Measurements from ENCODE around the gene DGAT2. TPM values are rescaled to one million over a fixed set of nuclear protein-coding genes. Genes with fewer than 3 reads are reported as not detected.

DGAT2 gene
- total RNA-seq, 1 experiment from 2014 or later, result 2.8 TPM

- Mint-ChIP-seq H3K27me3 (ENCODE audit: low read depth) (peaks cover 90% of the 10 kb centered on the region), H3K27ac (peak overlapping the region in 1 of 3 experiments; percentile 11; a peak in 1 of 7 replicates), H3K9me3 (peaks cover 0 to 7% of the 10 kb centered on the region in 2 experiments; a peak in 2 of 5 replicates), H3K36me3 (ENCODE audit: insufficient read depth in 1 of 3, low read depth in 3 of 3) (no peaks in the 10 kb centered on the region; a peak in 1 of 7 replicates), H3K4me1 (peaks cover 26 to 29% of the 10 kb centered on the region in 2 experiments), H3K4me3 (peak overlapping the region; percentile 46 to 75)
- H2BK15ac ChIP-seq (ENCODE audit: low read depth, low read length), result no peak overlapping the region
- WGBS (ENCODE audit: extremely low coverage, insufficient read length, low lambda C conversion rate), result no CpG with 5 or more reads among the region's 46 CpGs
- no peak overlapping the region for H2AFZ ChIP-seq (ENCODE audit: low read length)
- no peaks in the 10 kb centered on the region for H3K79me1 ChIP-seq (ENCODE audit: insufficient read depth, low read depth, low read length, poor library complexity, severe bottlenecking)
- TF ChIP-seq CTCF (conservative IDR thresholded peaks at IDR 0.05), result no peak; the same call in 2 of the 3 replicates
- H3K27ac ChIP-seq (ENCODE audit: insufficient read length, low read depth, low read length), result no peak overlapping the region
- H4K91ac ChIP-seq (ENCODE audit: insufficient read length, low read depth, low read length), result no peak overlapping the region
- H3K9me3 ChIP-seq (ENCODE audit: control insufficient read depth, low read depth, low read length), result no peaks in the 10 kb centered on the region
- no peak overlapping the region for H3T11ph ChIP-seq (ENCODE audit: low read length)
- no peak overlapping the region for H3K23ac ChIP-seq (ENCODE audit: insufficient read length, low read depth, low read length)
- no peaks in the 10 kb centered on the region for H3K4me1 ChIP-seq (ENCODE audit: insufficient read depth, low read length)
- no peak overlapping the region for H3K18ac ChIP-seq (ENCODE audit: insufficient read length, low read depth, low read length)
- no peak overlapping the region for H3K4ac ChIP-seq (ENCODE audit: low read depth, low read length)
- no peak overlapping the region for H2BK120ac ChIP-seq (ENCODE audit: low read depth, low read length, poor library complexity, severe bottlenecking)
- no peak overlapping the region for H2BK5ac ChIP-seq (ENCODE audit: insufficient read length, low read length)
- peak overlapping the region; percentile 72 for H3K4me2 ChIP-seq (ENCODE audit: insufficient read depth, insufficient read length, low read length)
- H3K56ac ChIP-seq (ENCODE audit: insufficient read length, low read depth, low read length), result no peak overlapping the region
- H3K9ac ChIP-seq (ENCODE audit: extremely low read depth, insufficient read length, low read length), result no peak overlapping the region
- H2AK5ac ChIP-seq (ENCODE audit: insufficient read length, low read length), result no peak overlapping the region
- no peak overlapping the region for H2BK20ac ChIP-seq (ENCODE audit: low read depth, low read length, poor library complexity, severe bottlenecking)
- no peaks in the 10 kb centered on the region for H4K20me1 ChIP-seq (ENCODE audit: control insufficient read depth, insufficient read depth, insufficient read length)
- H3K27me3 ChIP-seq (ENCODE audit: insufficient read depth, low read length), result peaks cover 17% of the 10 kb centered on the region; the same call in 1 of the 2 replicates
- no peaks in the 10 kb centered on the region for H3K79me2 ChIP-seq (ENCODE audit: insufficient read depth, low read length)
- peak; percentile 39 for DNase-seq
- no peak overlapping the region for H2BK12ac ChIP-seq (ENCODE audit: insufficient read length, low read depth, low read length)
- H3K14ac ChIP-seq (ENCODE audit: insufficient read depth, low read length), result peak overlapping the region; percentile 12; the same call in 1 of the 2 replicates
- peaks cover 3% of the 10 kb centered on the region for H3K23me2 ChIP-seq (ENCODE audit: insufficient read length, low read depth, low read length, poor library complexity, severe bottlenecking)
- no peak overlapping the region for H4K5ac ChIP-seq (ENCODE audit: insufficient read length, low read depth, low read length)
- no peak overlapping the region for H4K8ac ChIP-seq (replicated peaks; ENCODE audit: insufficient read length, low read depth, low read length)
Observed at GRCh38 chr11:75768909-75769771, 562 bp downstream of the DGAT2 start.
